ENCODE results near the gene RPLP1. TPM values are rescaled to one million over a fixed set of nuclear protein-coding genes. Genes with fewer than 3 reads are reported as not detected.

RPLP1 gene
- total RNA-seq, 1 experiment from 2014 or later, result 1,535 TPM

DNA sequence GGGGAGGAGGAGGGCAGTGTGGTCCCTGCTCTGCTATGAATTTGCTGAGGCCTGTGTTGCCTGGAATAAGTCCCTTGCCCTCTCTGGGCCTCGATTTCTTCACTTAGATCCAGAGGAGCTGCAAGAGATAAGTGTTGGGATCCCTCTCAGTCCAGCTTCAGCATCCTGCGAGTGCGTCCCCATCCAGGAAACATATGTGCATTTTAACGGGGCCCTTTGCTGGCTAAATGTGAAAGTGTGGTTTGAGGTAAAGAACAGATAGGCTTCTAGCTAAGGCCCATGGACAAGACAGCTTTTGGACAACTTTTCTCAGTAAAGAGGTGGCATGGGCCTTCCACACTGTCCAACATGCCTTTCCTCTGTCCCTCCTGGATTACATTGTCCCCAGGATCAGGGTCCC lies 26.5 kb downstream of the RPLP1 start:
- BruUV-seq (replicated peaks), result no TSS peak
- H3K9me3 Mint-ChIP-seq (ENCODE audit: low read depth, unreplicated experiment), result peaks cover 3% of the 10 kb centered on the region
- H3K4me3 Mint-ChIP-seq (ENCODE audit: low read depth, unreplicated experiment), result no peak overlapping the region
- peaks cover 9% of the 10 kb centered on the region for H3K36me3 Mint-ChIP-seq (ENCODE audit: insufficient read depth, unreplicated experiment)
- CTCF ChIA-PET, result interaction anchor here (0.8 to 2.4 kb wide), 6 partner anchors 11 to 619 kb away, joined by 3 to 12 read pairs (median 3); partner anchors contain the start of gene TLE3
- H3K4me1 Mint-ChIP-seq (ENCODE audit: low read depth, unreplicated experiment), result peaks cover 44% of the 10 kb centered on the region
- DNase-seq, result no peak
- no peaks in the 10 kb centered on the region for H3K27me3 Mint-ChIP-seq (ENCODE audit: unreplicated experiment)
- no peak overlapping the region for H3K27ac Mint-ChIP-seq (ENCODE audit: unreplicated experiment)
- intact Hi-C loops (cut with micrococcal nuclease; ENCODE audit: unreplicated experiment), result loop anchor here (5.0 to 10.0 kb wide), 6 partner anchors 43 to 1008 kb away; partner anchors contain the start of gene TLE3
- TF ChIP-seq, protein P1, sequence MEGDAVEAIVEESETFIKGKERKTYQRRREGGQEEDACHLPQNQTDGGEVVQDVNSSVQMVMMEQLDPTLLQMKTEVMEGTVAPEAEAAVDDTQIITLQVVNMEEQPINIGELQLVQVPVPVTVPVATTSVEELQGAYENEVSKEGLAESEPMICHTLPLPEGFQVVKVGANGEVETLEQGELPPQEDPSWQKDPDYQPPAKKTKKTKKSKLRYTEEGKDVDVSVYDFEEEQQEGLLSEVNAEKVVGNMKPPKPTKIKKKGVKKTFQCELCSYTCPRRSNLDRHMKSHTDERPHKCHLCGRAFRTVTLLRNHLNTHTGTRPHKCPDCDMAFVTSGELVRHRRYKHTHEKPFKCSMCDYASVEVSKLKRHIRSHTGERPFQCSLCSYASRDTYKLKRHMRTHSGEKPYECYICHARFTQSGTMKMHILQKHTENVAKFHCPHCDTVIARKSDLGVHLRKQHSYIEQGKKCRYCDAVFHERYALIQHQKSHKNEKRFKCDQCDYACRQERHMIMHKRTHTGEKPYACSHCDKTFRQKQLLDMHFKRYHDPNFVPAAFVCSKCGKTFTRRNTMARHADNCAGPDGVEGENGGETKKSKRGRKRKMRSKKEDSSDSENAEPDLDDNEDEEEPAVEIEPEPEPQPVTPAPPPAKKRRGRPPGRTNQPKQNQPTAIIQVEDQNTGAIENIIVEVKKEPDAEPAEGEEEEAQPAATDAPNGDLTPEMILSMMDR (IDR thresholded peaks at IDR 0.05; ENCODE audit: unreplicated experiment), result no peak

DNA sequence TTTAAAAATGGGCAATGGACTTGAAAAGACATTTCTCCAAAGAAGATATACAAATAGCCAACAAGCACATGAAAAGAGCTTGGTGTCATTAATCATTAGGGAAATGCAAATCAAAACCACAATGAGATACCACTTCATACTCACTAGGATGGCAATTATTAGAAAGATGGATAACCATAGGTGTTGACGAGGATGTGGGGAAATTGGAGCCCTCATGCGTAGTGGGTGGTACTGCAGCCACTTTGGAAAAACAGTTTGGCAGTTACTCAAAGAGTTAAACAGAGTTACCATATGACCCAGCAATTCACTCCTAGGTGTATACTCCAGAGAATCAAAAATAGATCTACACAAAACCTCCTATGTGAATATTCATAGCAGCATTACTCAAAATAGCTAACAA lies 27.4 kb downstream of the RPLP1 start:
- intact Hi-C loops (cut with micrococcal nuclease; ENCODE audit: unreplicated experiment), result loop anchor here (2.0 to 10.0 kb wide), 8 partner anchors 42 to 1007 kb away; partner anchors contain the start of gene TLE3
- no TSS peak for BruUV-seq (replicated peaks)
- peaks cover 42% of the 10 kb centered on the region for H3K4me1 Mint-ChIP-seq (ENCODE audit: low read depth, unreplicated experiment)
- H3K27ac Mint-ChIP-seq (ENCODE audit: unreplicated experiment), result peak overlapping the region; percentile 56
- H3K36me3 Mint-ChIP-seq (ENCODE audit: insufficient read depth, unreplicated experiment), result peaks cover 14% of the 10 kb centered on the region
- no peak overlapping the region for H3K4me3 Mint-ChIP-seq (ENCODE audit: low read depth, unreplicated experiment)
- no peaks in the 10 kb centered on the region for H3K27me3 Mint-ChIP-seq (ENCODE audit: unreplicated experiment)
- CTCF ChIA-PET, result interaction anchor here (1.0 kb wide), 1 partner anchor 618 kb away, joined by 3 read pairs; the partner anchor contains the start of gene TLE3
- DNase-seq, result no peak
- TF ChIP-seq, protein P1 (IDR thresholded peaks at IDR 0.05; ENCODE audit: unreplicated experiment), result no peak
- peaks cover 3% of the 10 kb centered on the region for H3K9me3 Mint-ChIP-seq (ENCODE audit: low read depth, unreplicated experiment)

DNA sequence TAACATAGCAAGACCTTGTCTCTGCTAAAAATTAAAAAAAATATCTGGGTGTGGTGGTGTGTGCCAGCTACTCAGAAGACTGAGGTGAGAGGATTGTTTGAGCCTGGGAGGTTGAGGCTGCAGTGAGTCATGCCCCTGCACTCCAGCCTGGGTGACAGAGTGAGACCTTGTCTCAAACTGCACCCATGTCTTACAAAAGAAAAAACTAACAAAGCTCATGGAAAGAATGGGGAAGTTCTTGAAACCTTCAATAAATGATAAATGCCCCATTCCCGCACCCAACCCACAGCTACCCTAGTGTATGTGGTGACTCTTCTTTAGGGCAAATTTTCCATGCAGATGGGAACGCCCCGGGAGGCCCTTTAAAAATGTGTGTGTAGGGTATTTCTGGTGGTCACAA lies 28.3 kb downstream of the RPLP1 start:
- Mint-ChIP-seq H3K4me1 (ENCODE audit: low read depth, unreplicated experiment) (peaks cover 35% of the 10 kb centered on the region), H3K4me3 (ENCODE audit: low read depth, unreplicated experiment) (no peak overlapping the region), H3K27me3 (ENCODE audit: unreplicated experiment) (no peaks in the 10 kb centered on the region), H3K27ac (ENCODE audit: unreplicated experiment) (no peak overlapping the region), H3K36me3 (ENCODE audit: insufficient read depth, unreplicated experiment) (peaks cover 14% of the 10 kb centered on the region), H3K9me3 (ENCODE audit: low read depth, unreplicated experiment) (peaks cover 3% of the 10 kb centered on the region)
- intact Hi-C loops (cut with micrococcal nuclease; ENCODE audit: unreplicated experiment), result loop anchor here (2.0 to 5.0 kb wide), 2 partner anchors 76 to 96 kb away; no protein-coding TSS in a partner anchor
- peak; percentile 78 for DNase-seq
- TF ChIP-seq, protein P1 (IDR thresholded peaks at IDR 0.05; ENCODE audit: unreplicated experiment), result no peak
- BruUV-seq (replicated peaks), result no TSS peak
- CTCF ChIA-PET, result interaction anchor here (0.6 to 1.4 kb wide), 15 partner anchors 10 to 1106 kb away, joined by 3 to 7 read pairs (median 4); partner anchors contain the start of gene TLE3

DNA sequence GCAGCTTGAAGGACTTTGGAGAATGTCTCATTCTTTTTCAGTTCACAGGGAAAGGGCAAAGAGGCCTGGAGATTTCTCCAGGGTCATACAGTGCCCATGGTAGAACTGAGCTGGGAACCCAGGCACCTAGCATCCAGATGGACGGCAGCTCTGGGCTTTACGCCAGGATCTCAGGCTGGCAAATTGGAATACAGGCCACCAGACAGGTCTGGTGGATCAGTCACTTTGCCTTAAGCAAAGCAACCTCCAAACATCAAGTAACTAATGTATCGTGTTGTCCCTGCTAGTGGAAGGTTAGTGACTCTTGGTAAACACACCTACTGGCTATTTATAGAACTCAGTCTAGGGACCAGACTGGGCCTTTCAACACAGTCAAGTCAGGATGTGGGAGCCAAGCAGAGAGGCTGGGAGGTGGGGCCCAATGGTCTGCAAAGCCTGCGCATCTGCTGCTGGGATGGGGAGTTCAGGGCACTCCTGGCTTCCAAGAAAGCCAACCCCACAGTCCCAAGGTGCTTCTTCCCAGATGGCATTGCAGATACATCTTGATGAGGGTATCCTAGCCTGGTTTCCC lies 30.2 kb downstream of the RPLP1 start:
- CTCF ChIA-PET, result interaction anchor here (0.6 to 1.5 kb wide), 2 partner anchors 14 to 74 kb away, joined by 3 read pairs; no protein-coding TSS in a partner anchor

More for the DNA sequence above, 30.2 kb downstream of the RPLP1 start:
- Mint-ChIP-seq H3K4me1 (ENCODE audit: low read depth, unreplicated experiment) (peaks cover 35% of the 10 kb centered on the region), H3K27ac (ENCODE audit: unreplicated experiment) (no peak overlapping the region), H3K27me3 (ENCODE audit: unreplicated experiment) (no peaks in the 10 kb centered on the region), H3K4me3 (ENCODE audit: low read depth, unreplicated experiment) (no peak overlapping the region), H3K9me3 (ENCODE audit: low read depth, unreplicated experiment) (peaks cover 3% of the 10 kb centered on the region), H3K36me3 (ENCODE audit: insufficient read depth, unreplicated experiment) (peaks cover 14% of the 10 kb centered on the region)
- DNase-seq, result peak; percentile 43
- intact Hi-C loops (cut with micrococcal nuclease; ENCODE audit: unreplicated experiment), result loop anchor here (5.0 kb wide), 1 partner anchor 95 kb away; no protein-coding TSS in a partner anchor
- no TSS peak for BruUV-seq (replicated peaks)
- TF ChIP-seq, protein P1 (IDR thresholded peaks at IDR 0.05; ENCODE audit: unreplicated experiment), result no peak
